ENCODE results near the gene GABRA5. TPM values are rescaled to one million over a fixed set of nuclear protein-coding genes. Genes with fewer than 3 reads are reported as not detected.

The GABRA5 gene
- total and polyA plus RNA-seq, 2 experiments from 2014 or later: 0.10 TPM; not detected in 1

DNA sequence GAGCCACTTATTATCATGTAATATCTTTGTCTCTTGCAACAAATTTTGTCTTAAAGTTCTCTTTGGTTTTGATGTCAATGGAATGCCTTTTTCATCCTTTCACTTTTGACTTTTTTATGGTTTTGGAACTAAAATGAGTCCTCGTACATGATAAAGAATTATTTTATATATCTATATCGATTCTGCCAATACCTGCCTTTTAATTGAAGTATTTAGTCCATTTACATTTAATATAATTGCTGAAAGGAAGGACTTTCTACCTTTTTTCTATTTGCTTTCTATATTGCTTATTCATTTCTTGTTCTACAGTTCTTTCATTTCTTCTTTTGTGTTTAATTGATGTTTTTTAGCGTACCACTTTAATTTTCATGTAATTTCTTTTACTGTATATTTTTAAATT is 32.8 kb downstream of the GABRA5 start:
- Histone ChIP-seq H3K4me3 (no peak overlapping the region), H3K4me2 (no peak overlapping the region), H3K36me3 (replicated peaks; ENCODE audit: insufficient read depth, low read depth) (no peaks in the 10 kb centered on the region), H2AFZ (no peak overlapping the region), H3K27ac (no peak overlapping the region), H3K4me1 (ENCODE audit: insufficient read depth) (no peaks in the 10 kb centered on the region), H4K20me1 (ENCODE audit: insufficient read depth, poor library complexity, severe bottlenecking) (no peaks in the 10 kb centered on the region), H3K79me2 (no peaks in the 10 kb centered on the region), H3K9me3 (ENCODE audit: low read depth) (peaks cover 5% of the 10 kb centered on the region), H3K9me2 (replicated peaks; ENCODE audit: insufficient read depth) (no peaks in the 10 kb centered on the region), H3K27me3 (no peaks in the 10 kb centered on the region)
- DNase-seq (ENCODE audit: low spot score): no peak
- TF ChIP-seq EZH2phosphoT487 (IDR thresholded peaks at IDR 0.05; ENCODE audit: low read depth, severe bottlenecking, unreplicated experiment): no peak
- no peak for TF ChIP-seq EZH2 (IDR thresholded peaks at IDR 0.05; ENCODE audit: borderline replicate concordance)
- TF ChIP-seq, protein P1, sequence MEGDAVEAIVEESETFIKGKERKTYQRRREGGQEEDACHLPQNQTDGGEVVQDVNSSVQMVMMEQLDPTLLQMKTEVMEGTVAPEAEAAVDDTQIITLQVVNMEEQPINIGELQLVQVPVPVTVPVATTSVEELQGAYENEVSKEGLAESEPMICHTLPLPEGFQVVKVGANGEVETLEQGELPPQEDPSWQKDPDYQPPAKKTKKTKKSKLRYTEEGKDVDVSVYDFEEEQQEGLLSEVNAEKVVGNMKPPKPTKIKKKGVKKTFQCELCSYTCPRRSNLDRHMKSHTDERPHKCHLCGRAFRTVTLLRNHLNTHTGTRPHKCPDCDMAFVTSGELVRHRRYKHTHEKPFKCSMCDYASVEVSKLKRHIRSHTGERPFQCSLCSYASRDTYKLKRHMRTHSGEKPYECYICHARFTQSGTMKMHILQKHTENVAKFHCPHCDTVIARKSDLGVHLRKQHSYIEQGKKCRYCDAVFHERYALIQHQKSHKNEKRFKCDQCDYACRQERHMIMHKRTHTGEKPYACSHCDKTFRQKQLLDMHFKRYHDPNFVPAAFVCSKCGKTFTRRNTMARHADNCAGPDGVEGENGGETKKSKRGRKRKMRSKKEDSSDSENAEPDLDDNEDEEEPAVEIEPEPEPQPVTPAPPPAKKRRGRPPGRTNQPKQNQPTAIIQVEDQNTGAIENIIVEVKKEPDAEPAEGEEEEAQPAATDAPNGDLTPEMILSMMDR (IDR thresholded peaks at IDR 0.05; ENCODE audit: poor library complexity): no peak
- 87% methylated on average over 3 of the region's 3 CpGs for WGBS (ENCODE audit: low lambda C conversion rate, missing lambda C conversion rate)

DNA sequence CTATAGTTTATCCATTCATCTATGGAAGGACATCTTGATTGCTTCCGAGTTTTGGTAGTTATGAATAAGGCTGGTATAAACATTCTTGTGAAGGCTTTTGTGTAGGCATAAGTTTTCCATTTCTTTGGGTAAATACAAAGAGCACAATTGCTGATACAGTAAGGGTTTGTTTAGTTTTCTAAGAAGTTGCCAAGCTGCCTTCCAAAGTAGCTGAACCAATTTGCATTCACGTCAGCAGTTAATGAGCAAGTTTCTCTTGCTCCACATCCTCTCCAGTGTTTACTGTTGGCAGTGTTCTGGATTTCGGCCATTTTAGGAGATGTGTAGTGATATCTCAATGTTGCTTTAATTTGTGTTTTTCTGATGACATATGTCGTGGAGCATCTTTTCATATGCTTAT is 34.2 kb downstream of the GABRA5 start:
- Histone ChIP-seq H3K27me3 (no peaks in the 10 kb centered on the region), H3K27ac (no peak overlapping the region), H4K20me1 (ENCODE audit: insufficient read depth, poor library complexity, severe bottlenecking) (no peaks in the 10 kb centered on the region), H3K9me2 (replicated peaks; ENCODE audit: insufficient read depth) (no peaks in the 10 kb centered on the region), H3K4me3 (no peak overlapping the region), H2AFZ (no peak overlapping the region), H3K4me1 (ENCODE audit: insufficient read depth) (no peaks in the 10 kb centered on the region), H3K79me2 (no peaks in the 10 kb centered on the region), H3K9me3 (ENCODE audit: low read depth) (peaks cover 5% of the 10 kb centered on the region), H3K36me3 (replicated peaks; ENCODE audit: insufficient read depth, low read depth) (no peaks in the 10 kb centered on the region), H3K4me2 (no peak overlapping the region)
- no peak for TF ChIP-seq EZH2 (IDR thresholded peaks at IDR 0.05; ENCODE audit: borderline replicate concordance)
- TF ChIP-seq, protein P1 (IDR thresholded peaks at IDR 0.05; ENCODE audit: poor library complexity): no peak
- no peak for TF ChIP-seq EZH2phosphoT487 (IDR thresholded peaks at IDR 0.05; ENCODE audit: low read depth, severe bottlenecking, unreplicated experiment)
- 71% methylated on average over 4 of the region's 4 CpGs for WGBS (ENCODE audit: low lambda C conversion rate, missing lambda C conversion rate)
- no peak for DNase-seq (ENCODE audit: low spot score)

DNA sequence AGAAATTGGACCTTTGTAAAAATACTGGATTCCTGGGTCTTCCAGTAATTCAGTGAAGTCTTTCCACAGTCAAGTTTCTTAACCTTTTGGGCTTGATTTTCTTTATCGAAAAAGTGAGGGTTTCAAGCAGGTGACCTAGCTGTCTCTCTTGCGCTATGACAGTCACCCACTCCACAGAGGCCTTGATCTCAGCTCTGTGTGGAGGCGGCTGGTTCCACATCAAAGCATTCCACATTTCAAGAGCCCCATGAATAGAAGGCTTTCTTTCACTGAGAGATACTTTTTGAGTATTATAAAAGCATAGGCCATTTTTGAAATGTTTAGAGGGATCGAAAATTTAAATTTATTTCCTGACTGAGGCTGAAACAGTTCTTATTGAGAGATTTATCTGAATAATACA is 43.9 kb downstream of the GABRA5 start:
- Histone ChIP-seq H3K27ac (no peak overlapping the region), H3K4me3 (no peak overlapping the region), H3K9me3 (ENCODE audit: low read depth) (peaks cover 4% of the 10 kb centered on the region), H3K4me2 (no peak overlapping the region), H2AFZ (no peak overlapping the region), H3K4me1 (ENCODE audit: insufficient read depth) (no peaks in the 10 kb centered on the region), H3K36me3 (replicated peaks; ENCODE audit: insufficient read depth, low read depth) (no peaks in the 10 kb centered on the region), H3K79me2 (no peaks in the 10 kb centered on the region), H3K9me2 (replicated peaks; ENCODE audit: insufficient read depth) (no peaks in the 10 kb centered on the region), H3K27me3 (no peaks in the 10 kb centered on the region), H4K20me1 (ENCODE audit: insufficient read depth, poor library complexity, severe bottlenecking) (no peaks in the 10 kb centered on the region)
- TF ChIP-seq EZH2phosphoT487 (IDR thresholded peaks at IDR 0.05; ENCODE audit: low read depth, severe bottlenecking, unreplicated experiment): no peak
- TF ChIP-seq, protein P1 (IDR thresholded peaks at IDR 0.05; ENCODE audit: poor library complexity): no peak
- TF ChIP-seq EZH2 (IDR thresholded peaks at IDR 0.05; ENCODE audit: borderline replicate concordance): no peak
- DNase-seq (ENCODE audit: low spot score): no peak
- WGBS (ENCODE audit: low lambda C conversion rate, missing lambda C conversion rate): 86% methylated on average over 4 of the region's 4 CpGs

DNA sequence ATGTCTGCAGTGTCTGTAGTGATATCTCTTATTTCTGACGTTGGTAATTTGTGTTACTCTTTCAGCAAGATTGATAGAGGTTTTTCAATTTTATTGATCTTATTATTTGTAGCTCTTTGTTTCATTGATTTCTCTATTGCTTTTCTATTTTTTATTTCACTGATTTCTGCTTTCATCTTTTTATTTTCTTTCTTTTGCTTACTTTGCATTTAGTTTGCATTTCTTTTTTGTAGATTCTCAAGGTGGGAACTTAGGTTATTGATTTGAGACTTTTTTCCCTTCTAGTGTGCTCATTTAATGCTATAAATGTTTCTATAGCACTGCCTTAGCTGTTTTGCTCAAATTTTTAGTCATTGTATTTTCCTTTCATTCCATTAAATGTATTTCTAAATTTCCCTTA is 54.6 kb downstream of the GABRA5 start:
- no peaks in the 10 kb centered on the region for H3K36me3 ChIP-seq (replicated peaks; ENCODE audit: insufficient read depth, low read depth)
- H2AFZ ChIP-seq: no peak overlapping the region
- H3K4me3 ChIP-seq: no peak overlapping the region
- WGBS (ENCODE audit: low lambda C conversion rate, missing lambda C conversion rate): 87% methylated on average over 1 of the region's 1 CpG
- no peak overlapping the region for H3K4me2 ChIP-seq
- H4K20me1 ChIP-seq (ENCODE audit: insufficient read depth, poor library complexity, severe bottlenecking): no peaks in the 10 kb centered on the region
- no peak for DNase-seq (ENCODE audit: low spot score)
- no peaks in the 10 kb centered on the region for H3K27me3 ChIP-seq
- H3K9me2 ChIP-seq (replicated peaks; ENCODE audit: insufficient read depth): no peaks in the 10 kb centered on the region
- H3K79me2 ChIP-seq: no peaks in the 10 kb centered on the region
- no peak overlapping the region for H3K27ac ChIP-seq
- no peaks in the 10 kb centered on the region for H3K9me3 ChIP-seq (ENCODE audit: low read depth)
- TF ChIP-seq, protein P1 (IDR thresholded peaks at IDR 0.05; ENCODE audit: poor library complexity): no peak
- TF ChIP-seq EZH2 (IDR thresholded peaks at IDR 0.05; ENCODE audit: borderline replicate concordance) (no peak), EZH2phosphoT487 (IDR thresholded peaks at IDR 0.05; ENCODE audit: low read depth, severe bottlenecking, unreplicated experiment) (no peak)
- no peaks in the 10 kb centered on the region for H3K4me1 ChIP-seq (ENCODE audit: insufficient read depth)

Data from hepatocyte (in vitro differentiated cells).